ENCODE measurements around the gene AMIGO1. TPM values are rescaled to one million over a fixed set of nuclear protein-coding genes. Genes with fewer than 3 reads are reported as not detected.

AMIGO1 gene
- total RNA-seq, 4 donors from 2014 or later, result 7.7 to 19.3 (median 14.7) TPM

GRCh38 chr1:109493227-109493626 lies 16.3 kb downstream of the AMIGO1 start:
- Histone ChIP-seq H3K9me3 (no peaks in the 10 kb centered on the region), H3K36me3 (peaks cover 0 to 53% of the 10 kb centered on the region in 2 donors), H3K4me3 (peak overlapping the region in 1 of 2 donors; percentile 89), H3K4me1 (peaks cover 0 to 54% (median 20%) of the 10 kb centered on the region in 3 donors), H3K27ac (peak overlapping the region in 3 of 4 donors; percentile 85 to 89 (median 86)), H3K27me3 (no peaks in the 10 kb centered on the region)
- TF ChIP-seq CTCF (IDR thresholded peaks at IDR 0.05), result no peak
- WGBS, 2 donors (ENCODE audit: low coverage in 1 of 2), result no CpG with 5 or more reads among the region's 4 CpGs
- ATAC-seq, result no peak

GRCh38 chr1:109492779-109493178 lies 16.7 kb downstream of the AMIGO1 start:
- WGBS, 2 donors (ENCODE audit: low coverage in 1 of 2), result 50 to 67% methylated on average over 2 to 3 of the region's 4 CpGs
- peaks cover 0 to 49% (median 20%) of the 10 kb centered on the region in 3 donors for H3K4me1 ChIP-seq

GRCh38 chr1:109491372-109491771 lies 18.2 kb downstream of the AMIGO1 start:
- ATAC-seq, result no peak

More at GRCh38 chr1:109492779-109493178, 16.7 kb downstream of the AMIGO1 start:
- Histone ChIP-seq H3K9me3 (no peaks in the 10 kb centered on the region), H3K4me3 (no peak overlapping the region), H3K27me3 (no peaks in the 10 kb centered on the region), H3K27ac (peak overlapping the region in 3 of 4 donors; percentile 85 to 89 (median 86)), H3K36me3 (peaks cover 0 to 53% of the 10 kb centered on the region in 2 donors)
- no peak for ATAC-seq
- TF ChIP-seq CTCF (IDR thresholded peaks at IDR 0.05) (no peak), EP300 (IDR thresholded peaks at IDR 0.05) (no peak), POLR2AphosphoS5 (IDR thresholded peaks at IDR 0.05) (no peak), POLR2A (IDR thresholded peaks at IDR 0.05) (no peak)

GRCh38 chr1:109490934-109491302 lies 18.6 kb downstream of the AMIGO1 start:
- no peak for ATAC-seq
- peaks cover 0 to 38% (median 20%) of the 10 kb centered on the region in 3 donors for H3K4me1 ChIP-seq
- no peaks in the 10 kb centered on the region for H3K9me3 ChIP-seq
- peaks cover 0 to 43% of the 10 kb centered on the region in 2 donors for H3K36me3 ChIP-seq
- 75 to 90% methylated on average over 2 of the region's 11 CpGs for WGBS, 2 donors (ENCODE audit: low coverage in 1 of 2)
- no peak overlapping the region for H3K4me3 ChIP-seq
- no peak overlapping the region for H3K27ac ChIP-seq
- TF ChIP-seq EP300 (IDR thresholded peaks at IDR 0.05) (no peak), CTCF (IDR thresholded peaks at IDR 0.05) (no peak), POLR2AphosphoS5 (IDR thresholded peaks at IDR 0.05) (no peak), POLR2A (IDR thresholded peaks at IDR 0.05) (no peak)
- no peaks in the 10 kb centered on the region for H3K27me3 ChIP-seq

More at GRCh38 chr1:109491372-109491771, 18.2 kb downstream of the AMIGO1 start:
- H3K4me3 ChIP-seq, result no peak overlapping the region
- no peaks in the 10 kb centered on the region for H3K27me3 ChIP-seq
- no peaks in the 10 kb centered on the region for H3K9me3 ChIP-seq
- no peak overlapping the region for H3K27ac ChIP-seq
- TF ChIP-seq POLR2A (IDR thresholded peaks at IDR 0.05), result no peak
- peaks cover 0 to 42% (median 20%) of the 10 kb centered on the region in 3 donors for H3K4me1 ChIP-seq
- 100% methylated on average over 1 of the region's 8 CpGs; no CpG with 5 or more reads in 1 of the 2 donors for WGBS, 2 donors (ENCODE audit: low coverage in 1 of 2)
- peaks cover 0 to 48% of the 10 kb centered on the region in 2 donors for H3K36me3 ChIP-seq

- H3K9me3 ChIP-seq, result no peaks in the 10 kb centered on the region
- H3K4me1 ChIP-seq, result peaks cover 0 to 34% (median 18%) of the 10 kb centered on the region in 3 donors
- no peaks in the 10 kb centered on the region for H3K27me3 ChIP-seq
- TF ChIP-seq CTCF (IDR thresholded peaks at IDR 0.05) (peak in 3 of 4 experiments; percentile 72 to 87 (median 73)), POLR2A (IDR thresholded peaks at IDR 0.05) (no peak)
- WGBS, 2 donors (ENCODE audit: low coverage in 1 of 2), result 93% methylated on average over 5 of the region's 11 CpGs; no CpG with 5 or more reads in 1 of the 2 donors
- peaks cover 0 to 39% of the 10 kb centered on the region in 2 donors for H3K36me3 ChIP-seq
- H3K4me3 ChIP-seq, result no peak overlapping the region
- ATAC-seq, result peak; percentile 49
- no peak overlapping the region for H3K27ac ChIP-seq
These were observed 19.2 kb downstream of the AMIGO1 start for GRCh38 chr1:109490029-109490933.
